ENCODE measurements around the gene FBXW7. TPM values are rescaled to one million over a fixed set of nuclear protein-coding genes. Genes with fewer than 3 reads are reported as not detected.

The FBXW7 gene
- total and polyA plus RNA-seq, 2 of the 13 experiments (the other 11 are each of a cell fraction or from before 2014, with no cell fraction given): 5.0 to 40.9 TPM

DNA sequence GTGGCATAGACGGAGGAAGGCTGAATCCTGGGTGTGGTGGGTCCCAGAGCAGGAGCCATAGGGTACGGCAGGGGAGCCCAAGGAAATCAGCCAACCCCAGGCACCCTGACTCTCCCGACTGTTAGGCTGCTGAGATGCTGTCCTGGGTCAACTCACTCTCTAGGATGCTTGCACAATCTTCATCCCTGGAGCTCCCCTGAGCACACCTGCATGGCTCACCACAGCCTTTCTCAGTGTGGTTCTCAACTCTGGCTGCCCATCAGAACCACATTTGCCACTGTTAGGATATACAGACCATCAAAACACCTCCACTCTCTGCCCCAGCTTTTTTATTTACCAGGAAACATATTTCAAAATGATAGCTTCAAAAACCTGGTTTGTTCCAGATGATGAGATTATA is 236.3 kb downstream of the FBXW7 start (continued):
- TF ChIP-seq, protein P1, sequence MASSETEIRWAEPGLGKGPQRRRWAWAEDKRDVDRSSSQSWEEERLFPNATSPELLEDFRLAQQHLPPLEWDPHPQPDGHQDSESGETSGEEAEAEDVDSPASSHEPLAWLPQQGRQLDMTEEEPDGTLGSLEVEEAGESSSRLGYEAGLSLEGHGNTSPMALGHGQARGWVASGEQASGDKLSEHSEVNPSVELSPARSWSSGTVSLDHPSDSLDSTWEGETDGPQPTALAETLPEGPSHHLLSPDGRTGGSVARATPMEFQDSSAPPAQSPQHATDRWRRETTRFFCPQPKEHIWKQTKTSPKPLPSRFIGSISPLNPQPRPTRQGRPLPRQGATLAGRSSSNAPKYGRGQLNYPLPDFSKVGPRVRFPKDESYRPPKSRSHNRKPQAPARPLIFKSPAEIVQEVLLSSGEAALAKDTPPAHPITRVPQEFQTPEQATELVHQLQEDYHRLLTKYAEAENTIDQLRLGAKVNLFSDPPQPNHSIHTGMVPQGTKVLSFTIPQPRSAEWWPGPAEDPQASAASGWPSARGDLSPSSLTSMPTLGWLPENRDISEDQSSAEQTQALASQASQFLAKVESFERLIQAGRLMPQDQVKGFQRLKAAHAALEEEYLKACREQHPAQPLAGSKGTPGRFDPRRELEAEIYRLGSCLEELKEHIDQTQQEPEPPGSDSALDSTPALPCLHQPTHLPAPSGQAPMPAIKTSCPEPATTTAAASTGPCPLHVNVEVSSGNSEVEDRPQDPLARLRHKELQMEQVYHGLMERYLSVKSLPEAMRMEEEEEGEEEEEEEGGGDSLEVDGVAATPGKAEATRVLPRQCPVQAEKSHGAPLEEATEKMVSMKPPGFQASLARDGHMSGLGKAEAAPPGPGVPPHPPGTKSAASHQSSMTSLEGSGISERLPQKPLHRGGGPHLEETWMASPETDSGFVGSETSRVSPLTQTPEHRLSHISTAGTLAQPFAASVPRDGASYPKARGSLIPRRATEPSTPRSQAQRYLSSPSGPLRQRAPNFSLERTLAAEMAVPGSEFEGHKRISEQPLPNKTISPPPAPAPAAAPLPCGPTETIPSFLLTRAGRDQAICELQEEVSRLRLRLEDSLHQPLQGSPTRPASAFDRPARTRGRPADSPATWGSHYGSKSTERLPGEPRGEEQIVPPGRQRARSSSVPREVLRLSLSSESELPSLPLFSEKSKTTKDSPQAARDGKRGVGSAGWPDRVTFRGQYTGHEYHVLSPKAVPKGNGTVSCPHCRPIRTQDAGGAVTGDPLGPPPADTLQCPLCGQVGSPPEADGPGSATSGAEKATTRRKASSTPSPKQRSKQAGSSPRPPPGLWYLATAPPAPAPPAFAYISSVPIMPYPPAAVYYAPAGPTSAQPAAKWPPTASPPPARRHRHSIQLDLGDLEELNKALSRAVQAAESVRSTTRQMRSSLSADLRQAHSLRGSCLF (CRISPR knock-in tag; IDR thresholded peaks at IDR 0.05; ENCODE audit: borderline replicate concordance): no peak
- TF ChIP-seq STAG1 (CRISPR knock-in tag; IDR thresholded peaks at IDR 0.05): no peak
- no peak for TF ChIP-seq MXD4 (CRISPR knock-in tag; IDR thresholded peaks at IDR 0.05)
- no peak for TF ChIP-seq PAF1 (CRISPR knock-in tag; IDR thresholded peaks at IDR 0.05)
- TF ChIP-seq ESRRA (CRISPR knock-in tag; IDR thresholded peaks at IDR 0.05; ENCODE audit: low read depth): no peak
- TF ChIP-seq, protein P2, sequence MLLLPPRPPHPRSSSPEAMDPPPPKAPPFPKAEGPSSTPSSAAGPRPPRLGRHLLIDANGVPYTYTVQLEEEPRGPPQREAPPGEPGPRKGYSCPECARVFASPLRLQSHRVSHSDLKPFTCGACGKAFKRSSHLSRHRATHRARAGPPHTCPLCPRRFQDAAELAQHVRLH (CRISPR knock-in tag; IDR thresholded peaks at IDR 0.05; ENCODE audit: borderline replicate concordance, low read depth): no peak
- TF ChIP-seq, protein P3, sequence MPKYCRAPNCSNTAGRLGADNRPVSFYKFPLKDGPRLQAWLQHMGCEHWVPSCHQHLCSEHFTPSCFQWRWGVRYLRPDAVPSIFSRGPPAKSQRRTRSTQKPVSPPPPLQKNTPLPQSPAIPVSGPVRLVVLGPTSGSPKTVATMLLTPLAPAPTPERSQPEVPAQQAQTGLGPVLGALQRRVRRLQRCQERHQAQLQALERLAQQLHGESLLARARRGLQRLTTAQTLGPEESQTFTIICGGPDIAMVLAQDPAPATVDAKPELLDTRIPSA (CRISPR knock-in tag; IDR thresholded peaks at IDR 0.05; ENCODE audit: borderline replicate concordance): no peak
- no peak for TF ChIP-seq KDM5B (CRISPR knock-in tag; IDR thresholded peaks at IDR 0.05; ENCODE audit: borderline replicate concordance)
- TF ChIP-seq ZNF567 (CRISPR knock-in tag; IDR thresholded peaks at IDR 0.05; ENCODE audit: borderline replicate concordance): no peak
- no peak for TF ChIP-seq ZNF143 (CRISPR knock-in tag; IDR thresholded peaks at IDR 0.05)
- TF ChIP-seq ZNF709 (CRISPR knock-in tag; IDR thresholded peaks at IDR 0.05): no peak
- no peak for TF ChIP-seq ZBTB44 (CRISPR knock-in tag; IDR thresholded peaks at IDR 0.05)
- TF ChIP-seq, protein P4, sequence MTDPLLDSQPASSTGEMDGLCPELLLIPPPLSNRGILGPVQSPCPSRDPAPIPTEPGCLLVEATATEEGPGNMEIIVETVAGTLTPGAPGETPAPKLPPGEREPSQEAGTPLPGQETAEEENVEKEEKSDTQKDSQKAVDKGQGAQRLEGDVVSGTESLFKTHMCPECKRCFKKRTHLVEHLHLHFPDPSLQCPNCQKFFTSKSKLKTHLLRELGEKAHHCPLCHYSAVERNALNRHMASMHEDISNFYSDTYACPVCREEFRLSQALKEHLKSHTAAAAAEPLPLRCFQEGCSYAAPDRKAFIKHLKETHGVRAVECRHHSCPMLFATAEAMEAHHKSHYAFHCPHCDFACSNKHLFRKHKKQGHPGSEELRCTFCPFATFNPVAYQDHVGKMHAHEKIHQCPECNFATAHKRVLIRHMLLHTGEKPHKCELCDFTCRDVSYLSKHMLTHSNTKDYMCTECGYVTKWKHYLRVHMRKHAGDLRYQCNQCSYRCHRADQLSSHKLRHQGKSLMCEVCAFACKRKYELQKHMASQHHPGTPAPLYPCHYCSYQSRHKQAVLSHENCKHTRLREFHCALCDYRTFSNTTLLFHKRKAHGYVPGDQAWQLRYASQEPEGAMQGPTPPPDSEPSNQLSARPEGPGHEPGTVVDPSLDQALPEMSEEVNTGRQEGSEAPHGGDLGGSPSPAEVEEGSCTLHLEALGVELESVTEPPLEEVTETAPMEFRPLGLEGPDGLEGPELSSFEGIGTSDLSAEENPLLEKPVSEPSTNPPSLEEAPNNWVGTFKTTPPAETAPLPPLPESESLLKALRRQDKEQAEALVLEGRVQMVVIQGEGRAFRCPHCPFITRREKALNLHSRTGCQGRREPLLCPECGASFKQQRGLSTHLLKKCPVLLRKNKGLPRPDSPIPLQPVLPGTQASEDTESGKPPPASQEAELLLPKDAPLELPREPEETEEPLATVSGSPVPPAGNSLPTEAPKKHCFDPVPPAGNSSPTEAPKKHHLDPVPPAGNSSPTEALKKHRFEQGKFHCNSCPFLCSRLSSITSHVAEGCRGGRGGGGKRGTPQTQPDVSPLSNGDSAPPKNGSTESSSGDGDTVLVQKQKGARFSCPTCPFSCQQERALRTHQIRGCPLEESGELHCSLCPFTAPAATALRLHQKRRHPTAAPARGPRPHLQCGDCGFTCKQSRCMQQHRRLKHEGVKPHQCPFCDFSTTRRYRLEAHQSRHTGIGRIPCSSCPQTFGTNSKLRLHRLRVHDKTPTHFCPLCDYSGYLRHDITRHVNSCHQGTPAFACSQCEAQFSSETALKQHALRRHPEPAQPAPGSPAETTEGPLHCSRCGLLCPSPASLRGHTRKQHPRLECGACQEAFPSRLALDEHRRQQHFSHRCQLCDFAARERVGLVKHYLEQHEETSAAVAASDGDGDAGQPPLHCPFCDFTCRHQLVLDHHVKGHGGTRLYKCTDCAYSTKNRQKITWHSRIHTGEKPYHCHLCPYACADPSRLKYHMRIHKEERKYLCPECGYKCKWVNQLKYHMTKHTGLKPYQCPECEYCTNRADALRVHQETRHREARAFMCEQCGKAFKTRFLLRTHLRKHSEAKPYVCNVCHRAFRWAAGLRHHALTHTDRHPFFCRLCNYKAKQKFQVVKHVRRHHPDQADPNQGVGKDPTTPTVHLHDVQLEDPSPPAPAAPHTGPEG (CRISPR knock-in tag; IDR thresholded peaks at IDR 0.05): no peak
- TF ChIP-seq ZNF510 (CRISPR knock-in tag; IDR thresholded peaks at IDR 0.05; ENCODE audit: low read depth): no peak

Measured in HepG2 (cell line).